ENCODE measurements around the gene GNAQ.
"Not testable (repeated sequence)": the region's sequence is repeated elsewhere in the genome, so short reads cannot be mapped to it uniquely, and the experiment has no call there.

GNAQ gene

DNA sequence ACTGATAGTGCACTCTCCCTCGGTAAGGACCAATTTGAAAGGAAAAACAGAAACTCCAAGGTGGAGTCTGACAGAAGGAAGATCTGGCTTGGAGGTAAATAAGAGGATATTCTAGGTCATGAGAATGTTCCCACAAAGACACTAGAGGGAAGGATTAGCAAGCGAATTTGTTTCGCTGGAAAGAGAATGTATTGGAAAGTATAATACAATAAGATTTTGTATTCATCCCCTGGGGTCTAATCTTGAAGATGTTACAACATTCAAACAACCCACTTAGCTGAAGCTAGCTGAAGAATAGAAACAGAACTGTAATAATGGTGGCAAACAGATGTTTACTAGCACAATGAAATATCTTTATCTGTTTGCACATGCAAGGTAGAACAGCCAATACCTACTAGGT lies 158.7 kb downstream of the GNAQ start:
- DNase-seq (ENCODE audit: low read depth) = no peak

DNA sequence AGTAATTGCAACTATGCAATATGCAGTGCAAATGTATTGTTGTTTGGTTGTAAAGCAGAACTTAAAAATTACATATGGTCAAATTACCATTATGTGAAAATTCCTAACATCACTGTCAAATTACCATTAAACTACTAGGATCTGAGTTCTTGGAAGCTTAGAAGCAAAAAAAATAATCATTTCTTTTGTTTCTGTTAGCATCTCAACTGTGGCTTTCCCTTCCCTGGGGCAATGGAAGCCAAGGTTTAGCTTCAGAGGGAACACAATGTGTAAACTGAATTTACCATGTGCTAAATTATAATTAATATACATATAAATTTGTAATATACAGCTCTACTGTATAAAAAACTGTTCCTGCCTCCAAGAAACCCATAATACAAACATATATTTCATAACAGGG lies 159.4 kb downstream of the GNAQ start:
- no peak for DNase-seq (ENCODE audit: low read depth)

DNA sequence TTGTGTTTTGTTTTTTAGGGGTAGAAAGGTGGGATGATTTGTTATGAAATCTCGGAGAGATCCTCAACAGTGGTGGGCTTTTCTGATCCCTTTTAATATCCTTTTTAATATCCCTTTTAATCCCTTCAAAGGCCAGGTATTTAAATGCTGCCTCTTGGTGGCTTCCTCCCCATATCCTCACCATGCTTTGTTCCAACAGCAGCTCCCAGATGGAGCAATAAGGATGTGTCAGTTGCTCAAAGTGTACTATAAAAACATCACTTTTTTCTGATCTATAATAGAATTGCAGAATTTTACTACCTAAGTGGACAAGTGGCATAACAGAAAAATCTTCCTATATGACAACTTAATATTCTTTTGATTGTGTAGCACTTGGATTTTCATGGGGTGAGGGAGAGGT lies 160.1 kb downstream of the GNAQ start:
- DNase-seq (ENCODE audit: low read depth) = no peak

DNA sequence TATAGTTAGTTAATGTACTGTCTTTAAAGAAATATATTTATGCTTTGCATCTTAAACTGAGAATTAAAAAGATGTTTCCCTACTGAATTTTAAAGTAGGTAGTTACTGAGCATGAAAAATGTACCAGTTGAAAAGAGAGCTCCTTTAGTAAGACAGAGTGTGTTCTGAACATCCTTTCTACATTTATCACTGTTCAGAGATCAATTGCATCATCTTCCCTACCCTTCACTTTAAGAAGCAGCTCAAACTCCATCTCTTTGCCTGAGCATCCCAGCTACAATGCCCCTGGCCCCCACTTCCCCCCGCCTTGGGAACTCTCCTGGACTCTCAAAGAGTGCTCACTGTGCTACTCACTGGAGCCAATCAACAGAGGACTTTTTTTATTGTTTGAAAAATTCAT lies 164.7 kb downstream of the GNAQ start:
- DNase-seq (ENCODE audit: low read depth) = no peak

DNA sequence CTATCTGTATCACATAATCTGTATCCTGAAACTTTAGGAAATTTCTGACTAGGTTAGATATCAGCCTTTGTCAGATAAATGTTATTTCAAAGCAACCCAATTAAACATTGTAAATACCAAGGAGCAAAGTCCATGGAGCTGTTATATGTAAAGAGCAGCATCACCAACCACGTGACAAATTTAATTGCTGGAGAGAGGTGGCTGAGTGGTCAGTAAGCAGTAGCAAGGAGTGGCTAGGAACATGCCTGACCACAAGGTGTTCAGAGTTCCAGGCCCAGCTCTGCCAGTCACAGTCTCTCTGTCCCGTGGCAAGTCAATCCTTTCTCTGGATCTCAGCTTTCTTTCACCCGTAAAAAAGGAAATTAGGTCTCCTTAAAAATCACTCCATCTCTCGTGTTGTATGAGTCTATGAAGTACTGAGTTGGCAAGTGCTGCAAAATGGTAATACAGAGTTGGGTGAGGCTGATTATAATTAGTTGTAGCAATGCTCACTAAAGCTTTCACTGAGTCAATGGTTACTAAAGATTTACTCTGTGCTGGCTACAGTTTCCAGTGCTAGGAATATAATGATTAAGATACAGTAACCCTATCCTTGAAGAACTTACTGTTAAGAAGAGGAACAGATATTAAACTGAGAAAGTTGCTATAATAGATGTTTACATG lies 166.1 kb downstream of the GNAQ start:
- no peak for DNase-seq (ENCODE audit: low read depth)

DNA sequence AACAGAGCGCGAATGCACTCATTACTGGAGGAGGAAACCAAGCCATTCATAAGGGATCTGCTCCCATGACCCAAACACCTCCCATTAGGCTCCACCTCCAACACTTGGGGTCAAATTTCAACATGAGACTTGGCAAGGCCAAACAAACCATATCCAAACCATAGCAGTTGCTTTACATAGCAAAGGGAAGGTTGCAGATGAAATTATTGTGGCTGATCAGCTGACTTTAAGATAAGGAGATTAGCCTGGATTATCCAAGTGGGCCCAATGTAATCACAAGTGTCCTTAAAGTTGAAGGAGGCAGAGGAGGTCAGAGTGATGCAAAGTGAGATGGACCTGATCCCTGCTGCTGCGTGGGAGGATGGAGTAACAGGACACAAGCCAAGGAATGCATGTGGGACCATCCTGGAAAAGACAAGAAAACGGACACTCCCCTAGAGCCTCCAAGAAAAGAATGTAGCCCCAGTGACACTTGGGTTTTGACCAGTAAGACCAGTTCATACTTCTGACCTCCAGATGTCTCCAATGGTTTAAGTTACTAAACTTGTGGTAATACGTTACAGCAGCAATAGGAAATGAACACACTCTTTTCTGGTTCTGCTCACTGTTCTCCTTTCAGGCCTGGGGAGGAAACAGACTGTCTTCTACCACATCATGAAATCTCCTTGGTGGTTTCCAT lies 167.3 kb downstream of the GNAQ start:
- no peak for DNase-seq (ENCODE audit: low read depth)

DNA sequence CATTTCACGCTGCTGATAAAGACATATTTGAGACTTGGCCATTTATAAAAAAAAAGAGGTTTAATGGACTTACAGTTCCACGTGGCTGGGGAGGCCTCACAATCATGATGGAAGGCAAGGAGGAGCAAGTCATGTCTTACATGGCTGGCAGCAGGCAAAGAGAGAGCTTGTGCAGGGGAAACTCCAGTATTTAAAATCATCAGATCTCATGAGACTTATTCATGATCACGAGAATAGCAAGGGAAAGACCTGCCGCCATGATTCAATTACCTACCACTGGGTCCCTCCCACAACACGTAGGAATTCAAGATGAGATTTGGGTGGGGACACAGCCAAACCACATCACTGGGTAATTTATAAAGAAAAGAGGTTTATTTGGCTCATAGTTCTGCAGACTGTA lies 168.0 kb downstream of the GNAQ start:
- not testable (repeated sequence) for DNase-seq (ENCODE audit: low read depth)

DNA sequence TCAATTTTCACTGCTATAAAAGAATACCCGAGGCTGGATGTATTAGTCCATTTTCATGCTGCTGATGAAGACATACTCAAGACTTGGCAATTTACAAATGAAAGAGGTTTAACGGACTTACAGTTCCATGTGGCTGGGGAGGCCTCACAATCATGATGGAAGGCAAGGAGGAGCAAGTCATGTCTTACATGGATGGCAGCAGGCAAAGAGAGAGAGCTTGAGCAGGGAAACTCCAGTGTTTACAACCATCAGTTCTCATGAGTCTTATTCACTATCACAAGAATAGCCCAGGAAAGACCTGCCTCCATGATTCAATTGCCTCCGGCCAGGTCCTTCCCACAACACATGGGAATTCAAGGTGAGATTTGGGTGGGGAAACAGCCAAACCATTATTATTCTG lies 170.7 kb downstream of the GNAQ start:
- not testable (repeated sequence) for DNase-seq (ENCODE audit: low read depth)

DNA sequence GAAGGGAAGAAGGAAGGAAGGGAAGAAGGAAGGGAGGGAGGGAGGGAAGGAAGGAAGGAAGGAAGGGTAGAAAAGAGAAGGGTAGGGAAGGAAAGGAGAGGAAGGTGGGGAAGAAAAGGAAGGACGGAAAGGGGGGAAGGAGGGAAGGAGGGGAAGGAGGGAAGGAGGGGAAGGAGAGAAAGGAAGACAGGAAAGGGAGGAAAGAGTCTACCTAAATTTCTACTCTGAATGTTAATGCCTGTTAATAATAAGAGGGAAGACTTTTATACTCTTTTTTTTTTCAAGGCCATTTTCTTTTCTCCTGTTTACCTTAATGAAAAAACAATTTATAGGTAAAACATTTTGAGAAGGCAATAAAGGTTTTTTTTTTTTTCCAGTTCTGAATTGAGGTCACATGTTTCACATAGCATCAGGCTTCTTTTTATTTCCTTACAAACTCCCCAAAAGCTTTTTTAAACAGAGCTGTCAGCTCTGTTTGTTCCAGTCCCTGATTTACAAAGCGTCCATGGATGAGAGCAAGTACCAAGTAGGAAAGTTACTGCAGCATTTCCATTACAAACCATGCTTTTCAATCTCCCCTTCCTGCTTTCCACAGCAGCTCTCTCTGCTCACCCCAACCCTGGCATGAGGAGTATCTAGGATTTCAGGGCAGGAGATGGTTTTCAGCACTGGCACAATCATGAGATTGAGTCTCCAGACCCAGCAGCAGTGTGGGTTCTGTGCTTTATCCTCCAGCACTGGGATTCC lies 173.9 kb downstream of the GNAQ start:
- no peak for DNase-seq (ENCODE audit: low read depth)

DNA sequence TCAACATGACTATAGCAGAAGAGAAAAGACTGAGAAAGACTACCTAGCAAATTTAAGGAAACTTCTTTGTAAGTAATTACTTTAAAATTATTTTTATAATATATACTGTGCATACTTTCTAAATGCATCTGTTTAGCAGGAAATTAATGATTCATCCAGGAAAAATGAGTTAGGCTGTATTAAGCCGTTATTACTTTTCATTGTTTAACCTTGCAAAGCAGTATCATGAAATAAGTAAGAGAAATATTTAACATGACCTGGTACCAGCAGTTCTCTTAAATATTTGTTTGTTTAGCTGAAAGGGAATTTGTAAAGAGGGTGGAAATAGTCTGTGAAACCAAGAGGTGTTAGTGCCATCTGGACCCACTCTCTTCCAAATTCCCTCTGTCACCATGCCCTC lies 175.0 kb downstream of the GNAQ start:
- DNase-seq (ENCODE audit: low read depth) = no peak

DNA sequence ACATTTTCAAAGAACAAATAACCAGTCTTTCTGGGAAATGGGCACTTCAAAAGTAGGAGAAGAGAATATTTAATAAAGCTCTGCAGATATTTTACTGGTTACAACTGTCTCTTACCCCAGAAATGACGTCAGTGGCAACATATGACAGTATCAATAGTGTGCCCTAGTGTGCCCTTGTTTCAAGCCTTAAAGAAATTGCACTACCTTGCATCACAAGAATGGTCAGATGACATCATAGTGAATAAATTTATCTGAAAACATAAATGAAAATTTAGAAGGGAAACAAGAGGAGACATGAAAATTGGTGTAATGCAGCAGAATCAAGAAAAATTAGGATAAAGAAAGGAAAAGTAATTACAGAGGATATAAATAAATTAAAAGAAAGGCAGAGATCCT lies 176.7 kb downstream of the GNAQ start:
- DNase-seq (ENCODE audit: low read depth) = no peak

DNA sequence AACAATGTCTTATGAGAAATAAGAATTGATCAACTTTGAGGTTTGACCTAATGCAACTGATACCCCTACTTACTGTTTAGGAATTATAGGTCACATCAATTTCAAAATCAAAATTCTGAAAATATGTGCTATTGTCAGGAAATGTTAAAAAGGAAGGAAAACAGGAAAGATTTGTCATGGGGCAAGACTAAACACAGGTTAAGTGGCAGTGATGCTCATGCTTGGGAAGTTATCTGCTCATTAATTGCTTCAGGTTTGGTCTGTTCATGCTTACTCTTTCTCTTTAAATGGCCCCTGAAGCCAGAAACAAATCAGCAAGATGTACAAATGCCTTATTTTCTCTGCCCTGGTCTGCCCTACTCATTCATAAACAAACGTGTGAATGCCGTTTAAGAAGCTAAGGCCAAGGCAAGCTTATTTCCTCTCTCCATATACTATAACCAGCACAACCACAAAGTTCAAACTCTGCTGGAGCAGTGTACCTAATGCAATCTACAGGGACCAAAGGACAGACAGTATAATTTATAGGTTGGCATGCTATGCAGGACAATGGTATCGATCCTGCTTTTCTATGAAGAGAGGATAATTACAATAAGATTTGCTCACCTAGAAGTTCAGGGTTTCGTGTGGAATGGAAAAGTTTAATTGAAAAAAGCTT lies 177.2 kb downstream of the GNAQ start:
- no peak for DNase-seq (ENCODE audit: low read depth)

DNA sequence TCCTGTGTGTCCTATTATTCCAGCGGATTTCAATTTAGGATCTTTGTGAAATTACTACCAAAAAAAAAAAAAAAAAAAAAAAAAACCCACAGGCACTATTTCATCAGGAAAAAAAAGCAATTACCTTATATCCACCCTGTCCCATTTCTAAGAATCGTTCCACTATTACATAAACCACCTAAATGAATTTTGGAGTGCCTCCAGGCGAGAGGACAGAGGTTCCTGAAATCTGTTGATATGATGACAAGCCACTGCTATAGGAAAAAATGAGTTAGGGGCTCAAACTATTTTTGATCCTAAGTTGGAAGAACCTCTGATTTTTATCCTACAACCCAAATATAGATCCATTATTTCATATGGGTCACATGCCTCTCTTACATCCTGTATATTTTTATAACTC lies 177.9 kb downstream of the GNAQ start:
- no peak for DNase-seq (ENCODE audit: low read depth)

DNA sequence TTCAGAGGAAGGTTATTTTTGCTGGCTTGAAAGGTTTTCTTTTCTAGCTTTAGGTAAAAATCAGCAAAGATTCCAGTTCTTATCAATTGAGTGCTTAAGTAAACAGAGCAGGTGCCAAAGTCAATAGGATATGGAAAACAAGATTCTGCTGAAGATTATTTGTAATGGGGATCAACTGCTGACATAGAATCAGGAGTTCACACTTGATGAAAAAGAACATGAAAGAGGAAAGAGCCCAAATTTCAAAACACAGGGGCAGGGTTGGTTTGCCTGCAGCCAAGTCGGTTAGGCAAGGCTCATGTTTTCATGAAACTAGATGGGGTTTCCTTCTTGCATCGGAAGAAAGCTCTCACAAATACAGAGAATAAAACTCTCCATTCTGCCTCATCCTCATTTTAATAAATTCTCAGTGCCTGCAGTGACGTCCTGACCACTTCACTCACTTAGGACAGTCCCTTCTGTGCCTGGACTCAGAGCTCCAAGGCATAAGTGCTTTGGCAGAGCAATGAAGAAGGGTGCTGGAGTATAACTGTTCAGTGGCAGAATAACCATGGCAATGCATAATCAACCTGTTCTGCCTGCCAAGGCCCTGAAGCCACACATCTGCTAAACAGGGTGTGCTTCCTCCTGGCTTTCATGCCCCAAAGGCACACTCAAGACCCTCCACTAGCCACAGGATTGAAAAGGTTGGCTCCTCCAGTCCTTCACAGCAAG lies 179.6 kb downstream of the GNAQ start:
- no peak for DNase-seq (ENCODE audit: low read depth)

DNA sequence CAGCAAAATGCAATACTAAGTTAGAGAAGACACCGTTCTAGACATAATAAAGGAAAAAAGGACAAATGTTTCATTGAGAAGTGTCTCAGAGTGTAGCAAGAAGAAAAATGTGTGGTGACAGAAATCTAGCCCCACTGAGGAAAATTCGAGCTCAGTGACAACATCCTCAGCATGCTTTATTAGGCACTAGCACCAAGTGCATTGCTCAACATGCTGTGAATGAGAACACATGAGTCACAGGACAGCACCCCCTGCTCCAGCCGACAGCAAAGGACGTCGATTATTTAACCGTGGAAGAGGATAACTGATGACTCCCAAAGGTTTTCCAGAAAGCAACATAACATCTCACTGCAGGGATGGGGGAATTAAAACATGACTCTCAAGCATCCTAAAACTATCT lies 182.7 kb downstream of the GNAQ start:
- peak; percentile 70 for DNase-seq (ENCODE audit: low read depth)

DNA sequence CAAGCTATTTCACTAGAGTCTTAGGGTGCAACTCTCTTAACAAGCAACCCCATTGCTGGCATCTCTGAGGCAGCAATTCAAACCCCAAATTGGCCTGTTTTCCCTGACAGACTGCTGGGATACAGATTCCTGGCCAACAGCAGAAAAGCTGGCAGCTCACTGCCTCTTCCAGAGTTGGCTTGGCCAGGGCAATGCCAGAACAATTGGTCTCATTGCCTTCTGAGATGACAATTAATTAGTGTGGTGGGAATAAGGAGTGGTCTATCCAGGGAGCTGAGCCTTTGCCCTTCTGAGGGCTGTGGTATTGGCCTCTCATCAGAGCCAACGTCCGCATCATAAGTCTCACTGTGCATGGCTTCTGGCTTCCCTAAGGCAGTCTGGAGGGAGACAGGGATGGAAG lies 183.2 kb downstream of the GNAQ start:
- DNase-seq (ENCODE audit: low read depth) = no peak

DNA sequence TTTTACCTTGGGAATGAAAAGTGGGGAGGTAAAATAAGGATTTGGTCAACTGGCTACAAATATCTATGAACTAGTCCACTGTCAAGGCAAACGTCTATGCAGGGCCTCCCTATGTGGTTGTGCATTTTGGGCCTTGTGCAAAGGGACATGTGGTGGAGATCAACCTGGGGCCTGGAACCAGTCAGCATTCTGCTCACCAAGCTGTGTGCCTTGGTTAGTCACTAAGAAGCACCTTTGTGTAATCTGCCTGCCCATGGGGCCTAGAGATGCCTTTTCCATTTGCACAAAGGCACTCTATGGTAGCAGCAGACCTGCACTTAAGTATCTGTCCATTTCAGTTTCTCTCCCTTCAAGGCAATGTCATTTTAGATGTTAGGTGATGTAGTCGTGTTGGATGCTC lies 184.0 kb downstream of the GNAQ start:
- no peak for DNase-seq (ENCODE audit: low read depth)

DNA sequence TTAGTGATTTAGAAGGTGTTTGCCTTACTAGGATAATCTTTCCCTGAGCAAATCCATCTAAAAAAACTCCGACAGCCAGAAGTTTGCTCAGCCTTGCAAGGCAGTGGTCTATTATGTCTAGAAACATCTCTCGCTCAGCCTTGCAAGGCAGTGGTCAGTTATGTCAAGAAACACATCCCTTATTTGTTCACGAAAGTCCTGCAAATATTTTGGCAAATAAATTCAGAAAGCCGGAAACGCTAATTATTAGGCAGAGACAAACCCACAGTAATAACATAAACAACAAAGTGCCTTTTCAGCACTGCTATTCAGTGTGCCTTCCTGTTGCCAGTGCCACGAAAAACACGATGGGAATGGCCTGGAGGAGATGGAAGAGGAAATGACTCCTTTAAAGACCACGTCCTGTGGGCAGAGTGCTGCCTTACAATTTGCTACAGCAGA lies 184.5 kb downstream of the GNAQ start:
- DNase-seq (ENCODE audit: low read depth) = no peak

DNA sequence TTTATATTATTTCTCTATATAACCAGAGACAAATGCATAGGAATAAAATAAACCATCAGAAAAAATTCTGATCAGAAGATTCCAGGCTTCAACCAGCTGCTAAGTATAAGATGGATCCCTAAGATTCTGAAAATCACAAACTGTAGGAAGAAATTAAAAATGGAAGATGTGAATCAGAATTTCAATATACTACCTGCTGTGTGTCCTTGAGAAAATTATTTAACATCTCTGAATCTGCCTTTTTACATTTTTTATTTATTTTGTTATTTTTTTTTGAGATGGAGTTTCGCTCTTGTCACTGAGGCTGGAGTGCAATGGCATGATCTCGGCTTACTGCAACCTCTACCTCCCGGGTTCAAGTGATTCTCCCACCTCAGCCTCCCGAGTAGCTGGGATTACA lies 187.2 kb downstream of the GNAQ start:
- no peak for DNase-seq (ENCODE audit: low read depth)

DNA sequence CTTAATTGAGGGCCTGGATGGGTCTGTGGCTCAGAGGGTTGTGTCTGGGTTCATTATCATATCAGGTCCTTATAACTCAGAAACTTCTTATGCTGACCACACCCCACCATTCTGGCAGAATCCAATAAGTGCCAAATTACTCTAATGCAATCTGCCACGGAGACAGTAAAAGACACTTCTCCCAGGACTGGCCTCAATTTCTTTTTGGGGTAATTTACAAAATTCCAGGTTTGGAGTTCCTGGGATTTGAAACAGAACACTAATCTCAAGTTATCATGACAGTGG lies 187.8 kb downstream of the GNAQ start:
- no peak for DNase-seq (ENCODE audit: low read depth)

DNA sequence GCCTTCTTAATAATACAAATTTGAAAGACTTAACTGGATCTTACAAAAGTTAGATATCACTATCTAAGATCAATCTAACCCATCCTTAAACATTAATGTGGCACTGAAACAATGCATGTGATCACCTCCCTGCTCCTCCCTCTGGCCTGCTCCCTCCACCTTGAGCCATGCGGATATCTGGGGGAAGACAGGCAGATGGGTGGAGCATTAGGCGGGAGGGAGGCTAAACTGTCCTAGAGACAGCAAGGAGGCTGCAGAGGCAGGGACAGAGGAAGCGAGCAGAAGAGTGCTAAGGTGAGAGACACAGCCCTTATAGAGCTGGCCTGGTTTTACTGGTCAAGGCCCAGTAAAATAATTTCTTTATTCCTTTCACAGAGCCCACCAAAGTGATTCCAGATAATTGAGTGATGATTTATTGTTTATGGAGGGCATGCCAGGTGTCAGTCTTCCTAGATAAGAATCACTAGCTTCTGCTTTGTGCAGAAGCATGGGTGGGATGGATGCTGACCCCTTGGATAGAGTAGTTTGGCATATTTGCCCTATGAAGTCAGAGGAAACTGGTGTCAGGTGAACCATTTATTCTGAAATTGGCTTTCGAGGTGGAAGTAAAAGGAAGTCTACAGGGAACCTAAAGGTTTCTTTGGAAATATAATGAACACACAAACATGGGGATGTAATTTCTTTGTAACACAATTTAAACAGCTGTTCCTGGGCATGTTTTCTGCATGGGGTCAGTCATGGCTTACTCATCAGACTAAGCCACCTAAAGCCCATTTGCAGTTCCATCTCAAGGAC lies 188.3 kb downstream of the GNAQ start:
- no peak for DNase-seq (ENCODE audit: low read depth)

Measured in non-pigmented ciliary epithelial cell (primary cell).